ENCODE data around the gene CNTRL.

GRCh38 chr9:121192518-121192917 lies 117.8 kb downstream of the CNTRL start:
- no peak for TF ChIP-seq CTCF (IDR thresholded peaks at IDR 0.05; ENCODE audit: low read depth, low read length)
- TF ChIP-seq POLR2A (IDR thresholded peaks at IDR 0.05; ENCODE audit: extremely low read depth, insufficient read length) = no peak

All from NB4 (cell line).